Measurements from ENCODE around the gene ATP8B3. TPM values are rescaled to one million over a fixed set of nuclear protein-coding genes. Genes with fewer than 3 reads are reported as not detected.

Gene ATP8B3
- total and polyA plus RNA-seq, 5 donors from 2014 or later: 1.1 to 12.2 (median 3.2) TPM

DNA sequence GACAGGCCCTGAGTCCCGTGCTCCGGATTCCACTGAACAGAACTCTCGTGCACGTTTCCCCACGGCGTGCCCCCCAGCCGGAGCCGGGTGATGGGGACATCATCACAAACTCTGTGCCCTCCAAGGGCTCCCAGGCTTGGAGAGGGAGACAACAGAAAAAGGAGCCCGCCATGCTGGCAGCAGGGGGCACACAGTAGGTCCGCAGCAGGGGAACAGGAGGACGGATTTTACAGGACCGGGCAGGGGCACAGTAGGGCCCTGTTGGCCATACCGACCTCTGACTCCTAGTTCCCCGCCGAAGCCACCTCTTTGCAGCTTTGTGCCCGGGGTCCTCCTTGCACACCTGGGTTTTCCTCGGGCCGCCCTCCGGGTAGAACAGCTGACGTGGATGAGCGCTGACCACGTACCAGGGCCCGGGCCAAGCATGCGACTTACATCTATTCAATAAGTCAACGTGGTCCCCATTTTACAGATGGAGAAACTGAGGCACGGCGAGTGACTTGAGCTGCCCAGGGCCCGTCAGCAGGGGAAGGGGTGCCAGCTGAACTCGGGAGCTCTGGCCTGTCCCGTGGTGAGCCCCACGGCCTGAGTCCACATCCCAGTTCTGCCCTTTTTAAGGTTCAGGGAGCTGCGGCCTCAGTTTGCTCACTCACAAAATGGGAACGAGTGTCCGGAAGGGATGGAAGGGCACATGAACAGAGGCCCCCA, 68.9 kb downstream of the ATP8B3 start:
- H3K36me3 ChIP-seq (ENCODE audit: control insufficient read depth, insufficient read depth, low read length): no peaks in the 10 kb centered on the region
- H3K27me3 Mint-ChIP-seq: peaks cover 58% of the 10 kb centered on the region
- H3K9me3 ChIP-seq (ENCODE audit: control insufficient read depth in 2 of 2, low read length in 2 of 2): no peaks in the 10 kb centered on the region
- H3K4me1 ChIP-seq (ENCODE audit: control insufficient read depth, insufficient read depth, low read length, poor library complexity, severe bottlenecking): peaks cover 9% of the 10 kb centered on the region
- ATAC-seq (ENCODE audit: low read depth in 2 of 2) (no peak), DNase-seq (no peak)
- no peak overlapping the region for H3K27ac Mint-ChIP-seq
- H3K27me3 ChIP-seq (ENCODE audit: control insufficient read depth, insufficient read depth, low read length): peaks cover 3% of the 10 kb centered on the region
- peaks cover 0 to 10% (median 2%) of the 10 kb centered on the region in 4 donors for H3K4me1 Mint-ChIP-seq
- peaks cover 0 to 5% (median 0%) of the 10 kb centered on the region in 7 donors for H3K9me3 Mint-ChIP-seq
- no peaks in the 10 kb centered on the region for H3K36me3 Mint-ChIP-seq
- no peak overlapping the region for H3K4me3 ChIP-seq (ENCODE audit: low read depth, low read length)
- H3K27ac ChIP-seq (ENCODE audit: insufficient read depth, low read length, poor library complexity, severe bottlenecking): no peak overlapping the region
- no peak overlapping the region for H3K4me3 Mint-ChIP-seq

DNA sequence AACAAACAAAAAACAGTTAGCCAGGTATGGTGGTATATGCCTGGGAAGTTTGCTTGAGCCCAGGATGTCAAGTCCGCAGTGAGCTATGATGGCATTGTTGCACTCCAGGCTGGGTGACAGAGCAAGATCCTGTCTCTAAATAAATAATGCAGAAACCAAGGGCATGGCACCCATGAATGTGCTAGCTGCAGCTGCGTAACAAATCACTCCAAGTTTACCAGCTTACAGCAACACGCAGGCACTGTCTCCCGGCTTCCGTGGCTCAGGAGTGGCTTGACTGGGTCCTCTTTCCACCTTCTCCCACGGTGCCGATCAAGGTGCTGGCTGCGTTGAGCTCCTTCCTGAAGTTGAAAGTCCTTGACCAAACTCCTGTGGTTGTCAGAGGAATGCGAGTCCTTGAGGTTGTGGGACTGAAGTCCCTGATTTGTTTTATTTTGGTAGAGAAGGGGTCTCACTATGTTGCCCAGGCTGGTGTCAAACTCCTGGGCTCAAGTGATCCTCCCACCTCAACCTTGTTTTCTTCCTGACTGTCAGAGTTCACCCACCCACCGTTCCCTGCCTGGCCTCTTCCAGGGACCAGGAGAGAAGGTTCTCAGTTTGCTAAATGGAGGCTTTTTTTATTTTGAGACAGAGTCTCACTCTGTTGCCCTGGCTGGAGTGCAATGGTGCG, 72.0 kb downstream of the ATP8B3 start:
- no peak for ATAC-seq (ENCODE audit: low read depth in 2 of 2)
- Histone ChIP-seq H3K9me3 (ENCODE audit: control insufficient read depth in 2 of 2, low read length in 2 of 2) (no peaks in the 10 kb centered on the region), H3K4me1 (ENCODE audit: control insufficient read depth, insufficient read depth, low read length, poor library complexity, severe bottlenecking) (no peaks in the 10 kb centered on the region), H3K36me3 (ENCODE audit: control insufficient read depth, insufficient read depth, low read length) (no peaks in the 10 kb centered on the region), H3K4me3 (ENCODE audit: low read depth, low read length) (no peak overlapping the region), H3K27me3 (ENCODE audit: control insufficient read depth, insufficient read depth, low read length) (peaks cover 3% of the 10 kb centered on the region), H3K27ac (ENCODE audit: insufficient read depth, low read length, poor library complexity, severe bottlenecking) (no peak overlapping the region)
- no peaks in the 10 kb centered on the region for H3K4me1 Mint-ChIP-seq
- H3K4me3 Mint-ChIP-seq: no peak overlapping the region
- peaks cover 48% of the 10 kb centered on the region for H3K27me3 Mint-ChIP-seq
- peaks cover 0 to 5% (median 0%) of the 10 kb centered on the region in 7 donors for H3K9me3 Mint-ChIP-seq
- no peak for DNase-seq
- no peaks in the 10 kb centered on the region for H3K36me3 Mint-ChIP-seq
- no peak overlapping the region for H3K27ac Mint-ChIP-seq

DNA sequence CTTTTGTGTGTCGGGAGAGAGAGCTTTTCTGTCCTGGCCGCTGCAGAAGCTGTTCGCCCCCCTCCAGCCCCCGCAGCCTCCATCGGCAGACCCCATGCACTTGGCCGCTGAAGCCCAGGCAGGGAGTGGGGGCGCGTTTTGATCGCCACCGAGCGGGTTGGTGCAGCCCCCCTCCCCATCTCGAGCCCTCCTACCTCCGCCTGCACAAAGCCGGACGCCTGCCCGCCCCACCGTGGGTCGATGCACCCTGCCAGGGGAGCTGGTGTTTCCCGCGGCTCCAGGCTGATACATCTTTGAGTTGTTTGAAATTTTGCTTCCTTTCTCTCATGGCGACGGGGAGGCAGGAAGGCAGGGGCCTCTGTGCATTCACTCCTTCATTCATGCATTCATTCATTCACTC, 75.1 kb downstream of the ATP8B3 start:
- Mint-ChIP-seq H3K36me3 (no peaks in the 10 kb centered on the region), H3K9me3 (peaks cover 0 to 5% (median 0%) of the 10 kb centered on the region in 7 donors), H3K27ac (no peak overlapping the region), H3K4me1 (no peaks in the 10 kb centered on the region), H3K27me3 (peaks cover 47% of the 10 kb centered on the region), H3K4me3 (no peak overlapping the region)
- no peak for DNase-seq
- no peaks in the 10 kb centered on the region for H3K27me3 ChIP-seq (ENCODE audit: control insufficient read depth, insufficient read depth, low read length)
- no peak overlapping the region for H3K4me3 ChIP-seq (ENCODE audit: low read depth, low read length)
- no peaks in the 10 kb centered on the region for H3K36me3 ChIP-seq (ENCODE audit: control insufficient read depth, insufficient read depth, low read length)
- ATAC-seq (ENCODE audit: low read depth in 2 of 2): no peak
- no peaks in the 10 kb centered on the region for H3K9me3 ChIP-seq (ENCODE audit: control insufficient read depth in 2 of 2, low read length in 2 of 2)
- H3K27ac ChIP-seq (ENCODE audit: insufficient read depth, low read length, poor library complexity, severe bottlenecking): no peak overlapping the region
- H3K4me1 ChIP-seq (ENCODE audit: control insufficient read depth, insufficient read depth, low read length, poor library complexity, severe bottlenecking): no peaks in the 10 kb centered on the region

DNA sequence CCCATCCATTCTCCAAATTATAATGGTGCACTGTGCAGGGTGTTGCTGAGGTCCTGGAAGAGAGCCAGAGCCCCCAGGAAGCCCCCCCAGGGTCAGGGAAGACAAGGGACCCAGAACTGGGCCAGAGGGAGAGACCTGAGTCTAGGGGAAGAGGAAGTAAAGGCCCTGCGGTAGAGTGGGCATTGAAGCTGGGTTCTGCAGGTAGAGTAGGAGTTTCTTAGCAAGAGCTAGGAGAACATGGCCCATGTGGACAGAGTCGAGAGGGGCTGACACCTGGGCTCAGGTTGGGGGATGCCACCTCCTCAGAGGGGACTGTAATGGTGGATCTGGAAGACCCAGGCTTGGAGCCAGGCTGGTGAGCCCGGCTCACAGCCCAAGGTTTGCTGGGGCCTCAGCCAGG, 75.8 kb downstream of the ATP8B3 start:
- Histone ChIP-seq H3K4me3 (ENCODE audit: low read depth, low read length) (no peak overlapping the region), H3K36me3 (ENCODE audit: control insufficient read depth, insufficient read depth, low read length) (no peaks in the 10 kb centered on the region), H3K27me3 (ENCODE audit: control insufficient read depth, insufficient read depth, low read length) (no peaks in the 10 kb centered on the region), H3K27ac (ENCODE audit: insufficient read depth, low read length, poor library complexity, severe bottlenecking) (no peak overlapping the region), H3K4me1 (ENCODE audit: control insufficient read depth, insufficient read depth, low read length, poor library complexity, severe bottlenecking) (no peaks in the 10 kb centered on the region), H3K9me3 (ENCODE audit: control insufficient read depth in 2 of 2, low read length in 2 of 2) (no peaks in the 10 kb centered on the region)
- Mint-ChIP-seq H3K36me3 (no peaks in the 10 kb centered on the region), H3K4me3 (no peak overlapping the region), H3K27me3 (peaks cover 47% of the 10 kb centered on the region), H3K27ac (no peak overlapping the region), H3K9me3 (peaks cover 0 to 5% (median 0%) of the 10 kb centered on the region in 7 donors), H3K4me1 (no peaks in the 10 kb centered on the region)
- ATAC-seq (ENCODE audit: low read depth in 2 of 2): no peak
- no peak for DNase-seq

DNA sequence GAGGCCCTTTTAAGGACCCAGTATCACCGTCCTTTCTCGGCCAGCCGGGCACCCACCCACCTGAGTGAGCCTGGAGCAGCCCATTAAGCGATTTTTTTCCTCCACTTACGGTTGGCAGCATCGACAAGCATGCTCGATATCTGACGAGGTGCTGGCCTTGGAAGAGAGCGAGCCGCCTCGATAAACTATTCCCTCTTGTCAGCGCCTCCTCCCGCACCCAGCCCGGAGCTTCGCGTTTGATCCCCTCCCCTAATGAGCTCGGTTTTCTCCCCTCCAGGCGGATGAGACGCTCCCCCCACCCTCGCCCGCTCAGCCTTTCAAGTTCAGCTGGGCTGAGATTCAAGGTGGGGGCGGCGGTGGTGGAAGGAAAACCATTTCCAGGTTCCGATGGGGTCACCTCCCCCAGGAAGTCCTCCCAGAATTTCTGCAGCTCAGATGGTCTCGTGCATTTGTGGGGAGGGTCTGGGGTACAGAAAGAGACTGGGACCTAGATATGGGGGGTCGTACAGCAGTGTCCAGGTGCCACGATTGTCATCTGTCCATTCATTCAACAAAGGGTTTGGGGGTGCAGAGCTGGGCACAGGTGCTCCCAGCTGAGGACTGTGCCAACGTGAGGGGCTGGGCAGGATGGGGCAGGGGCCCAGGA, 77.6 kb downstream of the ATP8B3 start:
- ATAC-seq (ENCODE audit: low read depth in 2 of 2) (no peak), DNase-seq (no peak)
- H3K9me3 ChIP-seq (ENCODE audit: control insufficient read depth in 2 of 2, low read length in 2 of 2): no peaks in the 10 kb centered on the region
- Mint-ChIP-seq H3K27ac (no peak overlapping the region), H3K27me3 (peaks cover 38% of the 10 kb centered on the region), H3K4me1 (no peaks in the 10 kb centered on the region), H3K36me3 (no peaks in the 10 kb centered on the region), H3K4me3 (no peak overlapping the region), H3K9me3 (peaks cover 0 to 1% (median 0%) of the 10 kb centered on the region in 7 donors)
- no peaks in the 10 kb centered on the region for H3K27me3 ChIP-seq (ENCODE audit: control insufficient read depth, insufficient read depth, low read length)
- no peak overlapping the region for H3K4me3 ChIP-seq (ENCODE audit: low read depth, low read length)
- H3K27ac ChIP-seq (ENCODE audit: insufficient read depth, low read length, poor library complexity, severe bottlenecking): no peak overlapping the region
- no peaks in the 10 kb centered on the region for H3K4me1 ChIP-seq (ENCODE audit: control insufficient read depth, insufficient read depth, low read length, poor library complexity, severe bottlenecking)
- H3K36me3 ChIP-seq (ENCODE audit: control insufficient read depth, insufficient read depth, low read length): no peaks in the 10 kb centered on the region

Other genes with a start within 250 kb of the ATP8B3 start
- gene MEX3D, start 244.0 kb downstream of the ATP8B3 start, total RNA-seq: 3.6 TPM
- under 1 TPM in 1 of 4 donors, not detected in 3; 0.21 TPM for gene MEX3D, start 244.0 kb downstream of the ATP8B3 start, polyA plus RNA-seq
- gene MBD3, start 219.4 kb downstream of the ATP8B3 start, total RNA-seq: 39.7 TPM
- gene MBD3, start 219.4 kb downstream of the ATP8B3 start, polyA plus RNA-seq: 1 to 10 TPM; 4.8 to 6.3 (median 5.6) TPM
- 126 TPM for gene UQCR11, start 206.8 kb downstream of the ATP8B3 start, total RNA-seq
- 100 to 1,000 TPM; 574 to 819 (median 585) TPM for gene UQCR11, start 206.8 kb downstream of the ATP8B3 start, polyA plus RNA-seq
- 56.5 TPM for gene TCF3, start 159.7 kb downstream of the ATP8B3 start, total RNA-seq
- 1 to 10 TPM; 3.4 to 7.5 (median 3.6) TPM for gene TCF3, start 159.7 kb downstream of the ATP8B3 start, polyA plus RNA-seq
- gene ONECUT3, start 58.8 kb downstream of the ATP8B3 start, total RNA-seq: not detected
- gene ONECUT3, start 58.8 kb downstream of the ATP8B3 start, polyA plus RNA-seq: not detected
- gene REXO1, start 36.2 kb upstream of the ATP8B3 start, total RNA-seq: 103 TPM
- 1 to 10 TPM; 2.5 to 5.5 (median 3.6) TPM for gene REXO1, start 36.2 kb upstream of the ATP8B3 start, polyA plus RNA-seq
- gene KLF16, start 51.3 kb upstream of the ATP8B3 start, total RNA-seq: 40.6 TPM
- gene KLF16, start 51.3 kb upstream of the ATP8B3 start, polyA plus RNA-seq: under 1 TPM; 0.28 to 0.86 (median 0.59) TPM
- 148 TPM for gene ABHD17A, start 73.2 kb upstream of the ATP8B3 start, total RNA-seq
- 100 to 1,000 TPM; 139 to 202 (median 159) TPM for gene ABHD17A, start 73.2 kb upstream of the ATP8B3 start, polyA plus RNA-seq
- 6.9 TPM for gene ADAT3, start 93.1 kb upstream of the ATP8B3 start, total RNA-seq
- 1 to 10 TPM; 4.4 to 8.8 (median 6.0) TPM for gene ADAT3, start 93.1 kb upstream of the ATP8B3 start, polyA plus RNA-seq
- 20.8 TPM for gene SCAMP4, start 93.1 kb upstream of the ATP8B3 start, total RNA-seq
- gene SCAMP4, start 93.1 kb upstream of the ATP8B3 start, polyA plus RNA-seq: 10 to 100 TPM in 2 of 4 donors, 1 to 10 TPM in 2; 8.2 to 20.3 (median 10.0) TPM
- 101 TPM for gene CSNK1G2, start 128.9 kb upstream of the ATP8B3 start, total RNA-seq
- 10 to 100 TPM; 15.3 to 19.9 (median 17.3) TPM for gene CSNK1G2, start 128.9 kb upstream of the ATP8B3 start, polyA plus RNA-seq
- gene BTBD2, start 203.4 kb upstream of the ATP8B3 start, total RNA-seq: 58.6 TPM
- gene BTBD2, start 203.4 kb upstream of the ATP8B3 start, polyA plus RNA-seq: 1 to 10 TPM; 3.2 to 5.4 (median 4.7) TPM
- gene MKNK2, start 239.0 kb upstream of the ATP8B3 start, total RNA-seq: 340 TPM
- 10 to 100 TPM; 28.7 to 38.2 (median 32.0) TPM for gene MKNK2, start 239.0 kb upstream of the ATP8B3 start, polyA plus RNA-seq